Transverse colon (tissue), 3 donors: ENCODE data around the gene SLC38A1.

Experiments used
- POLR2A ChIP-seq: fragments of 450-650 bp; IDR thresholded peaks from one replicate; pipeline ENCODE4 v1.6.1; 2016; ENCODE audit warnings: antibody characterized with exemption, mild to moderate bottlenecking, moderate library complexity
- POLR2AphosphoS5 ChIP-seq, 3 donors: sonication (generic); formaldehyde crosslinking; IDR thresholded peaks; one replicate each; pipeline ENCODE4 v1.6.1; 2016; ENCODE audit warnings: antibody characterized with exemption in 3 of 3

DNA sequence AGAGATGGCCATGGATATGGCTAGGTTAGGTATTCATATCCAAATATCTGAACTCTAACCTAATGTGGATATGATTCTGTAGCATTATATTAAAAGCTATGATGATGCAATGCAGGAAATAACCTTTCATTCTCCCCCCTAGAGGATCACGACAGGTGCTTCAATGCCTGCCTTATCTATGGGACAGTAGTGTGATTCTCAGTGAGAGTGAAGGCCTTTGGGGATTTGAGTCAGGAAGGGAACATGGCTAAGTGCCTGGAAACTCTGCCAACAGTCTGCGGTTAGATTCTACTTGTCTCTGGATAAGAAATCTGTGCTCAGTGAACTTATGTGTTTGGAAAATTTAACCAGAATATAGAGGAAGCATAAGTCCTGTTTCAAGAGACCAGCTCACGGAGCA lies 81.8 kb downstream of the SLC38A1 start:
- no peak for TF ChIP-seq POLR2A
- no peak for TF ChIP-seq POLR2AphosphoS5 (IDR thresholded peaks at IDR 0.05)
